NCI-H524 (cell line): Measurements from ENCODE around the gene RNH1.

Source experiments
- DNase-seq, 2 experiments: peaks; one replicate each; lab custom pipeline; 2025; lab: John Stamatoyannopoulos, UW

Gene RNH1

GRCh38 chr11:506995-507726 is at the start of gene RNH1:
Gene RNH1, minus strand, starts transcription at chr11:507242. Its CDS starts 5,080 bp downstream, at chr11:502162.
- peak; percentile 73 to 81 for DNase-seq

- DNase-seq: peak in 1 of 2 experiments; percentile 45
Measured at GRCh38 chr11:555780-556661, 49.0 kb upstream of the RNH1 start.

GRCh38 chr11:555227-555779 is 48.3 kb upstream of the RNH1 start:
- DNase-seq: no peak

- DNase-seq: peak; percentile 58 to 73
Measured at GRCh38 chr11:554428-555226, 47.6 kb upstream of the RNH1 start.

- no peak for DNase-seq
Measured at GRCh38 chr11:553988-554340, 46.9 kb upstream of the RNH1 start.

- DNase-seq: no peak
Measured at GRCh38 chr11:553083-553987, 46.3 kb upstream of the RNH1 start.

GRCh38 chr11:551596-551995 is 44.6 kb upstream of the RNH1 start:
- DNase-seq: no peak

- DNase-seq: no peak
Measured at GRCh38 chr11:551131-551530, 44.1 kb upstream of the RNH1 start.

- DNase-seq: no peak
Measured at GRCh38 chr11:550746-551085, 43.7 kb upstream of the RNH1 start.

- DNase-seq: no peak
Measured at GRCh38 chr11:550021-550745, 43.1 kb upstream of the RNH1 start.

- DNase-seq: peak in 1 of 2 experiments; percentile 59
Measured at GRCh38 chr11:548700-549603, 41.9 kb upstream of the RNH1 start.

GRCh38 chr11:545171-545570 is 38.1 kb upstream of the RNH1 start:
- no peak for DNase-seq

- no peak for DNase-seq
Measured at GRCh38 chr11:544817-545166, 37.8 kb upstream of the RNH1 start.

- no peak for DNase-seq
Measured at GRCh38 chr11:541433-541885, 34.4 kb upstream of the RNH1 start.

- no peak for DNase-seq
Measured at GRCh38 chr11:540583-541432, 33.8 kb upstream of the RNH1 start.

GRCh38 chr11:539971-540481 is 33.0 kb upstream of the RNH1 start:
- DNase-seq: no peak

- DNase-seq: no peak
Measured at GRCh38 chr11:538431-539051, 31.5 kb upstream of the RNH1 start.
